Central memory CD4-positive, alpha-beta T cell (primary cell): ENCODE measurements around the gene PHRF1.

Experiments
- DNase-seq: peaks from one replicate; pipeline ENCODE4 v3.0.0; 2022

PHRF1 gene

DNA sequence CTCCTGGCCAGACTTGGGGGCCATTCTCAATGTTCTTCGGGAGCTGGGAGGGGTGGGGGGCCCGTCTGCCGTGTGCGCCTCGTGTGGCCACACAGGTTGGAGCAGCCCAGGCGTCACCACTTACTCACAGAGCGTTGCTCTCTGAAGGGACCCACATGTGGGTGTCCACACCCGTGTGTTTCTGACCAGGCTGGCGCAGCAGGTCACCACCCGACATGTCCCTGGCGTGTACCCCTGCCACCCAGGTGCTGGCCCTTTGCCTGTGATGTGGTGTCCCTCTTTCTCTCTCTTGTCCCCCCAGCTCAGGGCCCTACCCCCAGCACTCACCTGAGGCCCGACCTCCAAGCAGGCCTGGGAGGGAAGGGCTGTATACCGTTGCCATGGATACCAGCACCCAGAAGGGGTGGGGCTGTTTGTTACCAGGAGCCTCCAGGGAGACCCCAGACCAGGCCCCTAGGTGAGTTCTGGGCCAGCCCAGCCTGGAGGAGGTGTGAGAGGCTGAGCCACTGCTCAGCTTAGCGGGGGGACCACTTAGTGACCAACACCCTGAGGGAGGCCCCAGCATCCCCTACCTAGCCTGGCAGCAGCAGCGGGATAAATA, 17.1 kb upstream of the PHRF1 start:
- no peak for DNase-seq

GRCh38 chr11:559712-560304, 16.5 kb upstream of the PHRF1 start:
- DNase-seq: no peak

DNA sequence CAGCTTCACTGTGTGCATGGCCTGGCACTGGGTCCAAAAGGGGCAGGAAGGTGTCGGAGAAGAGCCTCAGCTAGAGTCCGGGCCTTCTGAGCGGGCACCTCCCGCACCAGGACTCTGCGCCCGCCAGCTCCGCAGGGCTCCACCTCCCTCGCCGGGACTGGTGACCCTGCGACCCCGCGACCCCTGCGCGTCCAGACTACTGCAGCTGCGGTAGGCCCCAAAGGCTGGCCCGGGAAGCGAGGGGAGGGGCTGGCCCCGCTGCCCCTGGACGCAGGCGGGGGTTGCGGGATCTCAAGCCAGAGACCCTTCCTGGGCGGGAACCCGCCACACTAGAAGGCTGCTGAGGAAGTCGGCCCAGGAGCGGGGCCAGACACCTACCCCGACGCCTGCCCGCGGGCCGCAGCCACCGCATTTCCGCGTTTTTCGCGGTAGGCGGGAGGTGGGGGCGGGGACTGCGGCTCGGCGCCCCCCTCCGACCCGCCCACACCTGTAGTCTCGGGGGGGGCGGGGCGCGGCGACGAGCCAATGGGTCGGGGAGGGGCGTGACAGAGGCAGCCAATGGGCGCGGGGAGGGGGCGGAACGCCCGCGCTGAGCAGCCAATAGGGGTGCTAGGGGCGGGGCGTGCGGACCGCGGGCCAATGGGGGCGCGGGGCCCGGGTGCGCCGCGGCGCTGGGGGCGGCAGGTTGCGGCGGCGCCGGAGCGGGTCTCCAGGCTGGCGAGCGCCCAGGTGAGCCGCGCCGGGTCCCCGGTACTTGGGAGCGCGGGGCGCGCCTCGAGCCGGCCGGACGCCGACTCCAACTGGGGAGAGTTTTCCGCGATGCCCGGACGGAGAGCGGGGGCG, 15.7 kb upstream of the PHRF1 start, which contains the start of the genes LMNTD2 and RASSF7:
Gene LMNTD2 (minus strand): TSS at position 434 of the 843 bp plus-strand sequence. CDS start 22 bp downstream, at position 412.
Gene RASSF7 (plus strand): TSS at position 666 of the 843 bp plus-strand sequence. CDS start 799 bp downstream, outside the sequence.
- peak; percentile 90 for DNase-seq

DNA sequence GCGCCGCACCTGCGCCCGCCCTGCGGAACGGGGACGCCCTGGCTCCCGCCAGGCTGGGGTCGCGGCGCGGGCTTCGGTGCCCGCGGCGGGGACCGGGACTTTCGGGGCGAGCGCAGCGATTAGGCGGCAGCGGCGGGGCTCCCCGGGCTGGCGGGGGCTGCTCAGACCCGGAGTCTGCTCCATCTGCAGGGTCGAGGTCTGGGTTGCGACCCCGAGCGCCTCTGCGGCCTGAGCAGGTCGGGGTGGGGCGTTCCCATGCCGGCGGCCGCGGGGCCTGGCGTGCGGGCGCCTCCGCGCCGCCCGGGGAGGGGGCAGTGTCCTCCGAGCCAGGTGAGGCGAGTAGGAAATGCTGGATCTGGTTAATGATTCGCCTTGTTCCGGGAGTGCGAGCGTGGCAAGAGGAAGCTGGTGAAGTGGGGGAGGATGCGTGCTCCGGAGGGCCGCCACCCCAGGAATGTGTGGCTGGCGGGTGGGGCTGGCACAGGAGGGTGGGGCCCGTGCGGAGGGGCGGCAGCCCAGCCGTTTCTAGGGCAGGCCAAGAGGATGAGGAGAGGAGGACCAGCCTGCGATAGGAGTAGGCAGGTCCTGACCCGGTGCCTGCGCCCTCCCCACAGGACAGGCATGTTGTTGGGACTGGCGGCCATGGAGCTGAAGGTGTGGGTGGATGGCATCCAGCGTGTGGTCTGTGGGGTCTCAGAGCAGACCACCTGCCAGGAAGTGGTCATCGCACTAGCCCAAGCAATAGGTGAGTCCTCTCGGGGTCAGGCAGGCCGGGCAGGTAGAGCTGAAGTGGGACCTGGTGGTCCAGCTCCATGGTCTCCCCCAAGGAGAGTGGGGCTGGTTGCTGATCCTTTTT, 14.9 kb upstream of the PHRF1 start:
- DNase-seq: no peak

GRCh38 chr11:562046-562645, 14.1 kb upstream of the PHRF1 start:
- no peak for DNase-seq

GRCh38 chr11:563066-563811, 13.0 kb upstream of the PHRF1 start:
- DNase-seq: no peak

DNA sequence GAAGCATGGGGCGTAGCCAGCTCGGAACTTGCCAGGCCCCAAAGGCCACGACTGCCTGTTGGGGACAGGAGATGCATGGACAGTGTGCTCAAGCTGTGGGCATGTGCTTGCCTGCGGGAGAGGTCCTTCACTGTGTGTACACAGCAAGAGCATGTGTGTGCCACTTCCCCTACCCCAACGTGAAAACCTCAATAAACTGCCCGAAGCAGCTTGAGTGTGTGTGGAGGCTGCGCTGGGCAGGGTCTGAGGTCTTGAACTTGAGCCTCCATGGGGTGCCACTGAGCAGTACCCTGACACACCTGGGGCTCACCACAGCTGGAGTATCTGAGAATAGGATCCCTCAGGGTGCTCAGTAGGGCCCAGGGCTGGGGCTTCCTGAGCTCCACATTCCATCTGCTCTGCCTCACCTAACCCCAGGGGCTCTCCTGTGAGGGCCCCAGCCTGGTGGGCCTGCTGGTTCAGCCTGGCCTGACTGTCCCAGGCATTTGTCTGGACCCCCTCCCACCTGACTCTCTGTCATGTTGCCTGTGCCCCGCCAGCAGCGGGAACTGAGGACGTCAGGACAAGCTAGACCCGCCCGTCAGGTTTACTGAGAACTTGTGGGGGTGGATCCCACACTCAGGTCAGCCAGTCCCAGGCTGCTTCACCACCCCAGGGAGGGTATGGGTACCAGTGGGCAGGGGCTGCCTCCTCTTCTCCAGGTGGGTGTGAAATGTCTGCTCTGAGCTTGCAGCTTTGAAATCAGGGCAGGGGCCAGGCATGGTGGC, 12.3 kb upstream of the PHRF1 start:
- DNase-seq: no peak

- DNase-seq: no peak
Observed at GRCh38 chr11:565921-566509, 10.3 kb upstream of the PHRF1 start.

DNA sequence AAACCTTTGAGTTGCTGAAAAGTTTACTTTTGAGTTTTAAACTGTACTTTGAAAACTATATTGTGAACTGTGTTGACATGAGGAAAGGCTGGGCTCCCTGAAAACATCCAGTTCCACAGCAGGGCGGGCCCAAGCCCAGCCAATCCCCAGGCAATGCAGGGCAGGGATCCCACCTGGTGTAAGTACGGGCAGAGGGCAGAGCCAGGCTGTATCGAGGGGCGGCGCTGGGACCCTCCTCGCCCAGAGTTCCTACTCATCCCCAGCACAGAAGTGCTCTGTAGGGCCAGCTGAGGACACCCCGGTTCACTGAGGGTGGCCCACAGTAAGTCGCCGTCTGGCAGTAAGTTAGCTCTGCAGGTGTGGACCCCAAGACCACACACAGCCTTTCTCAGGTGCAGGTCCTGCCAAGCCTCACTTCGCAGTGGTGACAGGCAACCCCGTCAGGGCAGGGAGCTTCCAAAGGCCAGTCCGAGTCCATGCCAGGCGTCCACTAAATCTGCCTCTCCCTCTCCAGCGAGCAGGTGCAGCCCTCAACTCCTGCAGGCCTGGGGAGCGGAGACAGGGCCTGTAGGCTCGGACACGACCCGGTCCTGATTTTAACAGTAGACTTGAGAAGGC, 9.2 kb upstream of the PHRF1 start:
- DNase-seq: no peak

DNA sequence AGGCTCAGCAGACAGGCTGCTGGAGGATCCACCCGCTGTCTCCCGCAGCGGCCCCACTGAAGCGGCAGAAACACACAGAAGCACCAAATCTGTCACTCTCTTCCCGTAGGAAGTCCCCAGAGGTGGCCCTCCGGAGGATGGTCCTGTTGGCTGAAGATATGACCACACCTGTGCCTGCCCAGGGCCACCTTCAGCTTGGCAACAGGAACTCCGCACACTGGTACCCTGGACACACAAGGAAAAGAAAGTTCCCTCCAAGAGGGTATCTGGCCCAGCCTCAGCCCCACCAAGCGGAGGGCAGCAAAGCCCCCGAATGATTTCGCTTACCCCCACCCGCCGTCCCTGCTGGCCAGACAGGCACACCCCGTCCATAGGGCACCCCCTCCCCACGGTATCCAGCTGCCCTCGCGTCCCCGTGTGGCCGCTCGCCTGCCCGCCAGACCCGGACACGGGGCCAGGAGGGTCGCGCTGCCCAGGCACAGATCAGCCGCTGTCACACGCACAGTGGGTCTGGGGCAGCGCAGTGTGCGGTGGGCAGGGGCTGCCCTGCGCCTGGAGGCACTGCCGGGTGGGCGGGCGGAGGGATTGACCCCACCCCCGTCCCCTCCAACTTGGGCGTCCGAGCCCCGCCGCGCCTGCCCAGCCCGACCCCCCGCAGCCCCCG, 8.5 kb upstream of the PHRF1 start:
- DNase-seq: no peak

DNA sequence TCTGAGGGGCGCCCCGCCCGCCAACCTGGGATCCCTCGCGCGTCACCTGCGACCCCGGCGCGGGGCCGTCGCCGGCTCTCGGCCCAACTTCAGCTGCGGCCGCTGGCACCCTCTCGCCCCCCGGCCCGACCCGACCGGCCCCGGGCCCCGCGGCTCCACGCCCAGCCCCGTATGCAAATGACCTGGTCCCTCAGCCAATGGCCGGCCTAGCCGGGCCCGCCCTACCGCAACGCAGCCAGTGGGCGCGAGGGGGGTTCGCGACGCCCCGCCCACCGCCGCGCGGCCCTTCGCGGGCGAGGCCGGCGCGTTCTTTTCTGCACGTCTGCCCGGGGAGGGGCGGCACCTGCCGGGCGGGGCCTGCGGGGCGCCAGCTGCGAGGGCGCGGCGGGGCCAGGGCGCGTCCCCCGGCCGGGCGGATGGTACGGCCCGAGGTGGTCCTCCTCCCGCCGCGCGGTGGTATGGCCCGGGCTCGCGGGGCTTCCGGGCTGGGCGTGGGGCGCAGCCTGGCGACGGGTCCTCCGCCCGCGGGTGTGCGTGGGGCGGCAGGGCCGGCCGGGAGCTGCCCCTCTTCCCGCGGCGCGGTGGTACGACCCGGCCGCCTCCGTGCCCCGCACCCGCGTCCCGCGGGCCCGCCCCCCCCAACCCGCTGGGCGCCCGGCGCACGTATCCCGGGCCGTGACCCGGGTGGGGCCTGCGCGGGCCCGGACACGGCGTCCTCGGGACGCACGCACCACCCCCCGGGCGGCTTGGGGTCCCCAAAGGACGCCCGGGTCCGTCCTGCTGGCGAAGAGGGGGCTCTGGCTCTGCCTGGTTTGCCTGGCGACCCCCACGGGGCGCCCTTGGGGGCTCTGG, 7.7 kb upstream of the PHRF1 start:
- DNase-seq: peak; percentile 96

DNA sequence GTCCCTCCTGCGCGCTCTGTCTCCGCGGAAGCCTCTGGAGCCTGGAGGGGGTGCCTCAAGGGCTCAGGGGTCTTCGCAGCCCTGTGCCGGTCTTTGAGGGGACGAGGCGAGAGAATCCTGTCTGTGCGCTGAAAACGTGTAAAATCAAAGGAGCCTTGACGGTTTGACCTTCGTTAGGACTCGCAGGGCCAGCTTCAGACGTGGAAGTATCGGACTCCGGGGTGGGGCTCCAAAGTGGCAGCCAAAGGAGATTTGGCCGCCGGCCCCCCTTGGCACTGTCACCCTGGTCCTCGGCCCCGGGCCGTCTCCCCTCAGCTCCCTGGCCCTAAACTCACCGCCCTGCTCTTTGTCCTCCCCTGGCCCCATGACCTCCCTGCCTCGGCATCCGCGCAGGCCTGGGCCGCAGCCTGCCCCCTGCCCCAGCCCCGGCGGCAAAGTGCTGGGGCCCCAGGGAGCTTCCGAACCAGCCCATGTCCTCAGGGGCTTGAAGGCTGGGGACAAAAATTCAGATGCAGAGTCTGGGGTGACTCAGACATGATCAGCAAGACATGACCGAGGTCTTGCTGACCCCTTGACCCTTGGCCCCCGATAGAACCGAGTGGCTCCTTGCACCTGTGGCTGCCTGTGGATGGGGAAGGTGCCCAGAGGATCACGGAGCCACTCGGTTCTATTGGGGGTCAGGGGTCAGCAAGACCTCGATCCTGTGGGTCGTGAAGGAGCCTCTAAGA, 6.9 kb upstream of the PHRF1 start:
- DNase-seq: no peak

DNA sequence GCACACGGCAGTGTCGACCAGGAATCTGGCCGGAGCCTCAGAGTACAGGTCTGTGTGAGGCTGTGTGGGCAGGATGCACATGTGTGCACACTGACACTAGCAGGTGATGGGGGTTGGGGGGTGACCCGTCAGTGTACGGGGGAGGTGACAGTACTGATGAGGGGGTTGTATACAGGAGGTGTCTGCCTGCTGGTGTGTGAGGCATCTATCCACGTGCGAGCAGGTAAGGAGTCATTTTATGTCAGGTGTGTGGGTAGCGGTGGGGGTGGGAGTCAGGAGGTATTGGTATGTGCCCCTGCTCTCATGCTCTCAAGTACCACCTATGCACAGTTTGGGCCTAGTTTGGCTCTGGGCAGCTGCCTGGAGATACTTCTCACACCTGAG, 4.5 kb upstream of the PHRF1 start:
- no peak for DNase-seq

DNA sequence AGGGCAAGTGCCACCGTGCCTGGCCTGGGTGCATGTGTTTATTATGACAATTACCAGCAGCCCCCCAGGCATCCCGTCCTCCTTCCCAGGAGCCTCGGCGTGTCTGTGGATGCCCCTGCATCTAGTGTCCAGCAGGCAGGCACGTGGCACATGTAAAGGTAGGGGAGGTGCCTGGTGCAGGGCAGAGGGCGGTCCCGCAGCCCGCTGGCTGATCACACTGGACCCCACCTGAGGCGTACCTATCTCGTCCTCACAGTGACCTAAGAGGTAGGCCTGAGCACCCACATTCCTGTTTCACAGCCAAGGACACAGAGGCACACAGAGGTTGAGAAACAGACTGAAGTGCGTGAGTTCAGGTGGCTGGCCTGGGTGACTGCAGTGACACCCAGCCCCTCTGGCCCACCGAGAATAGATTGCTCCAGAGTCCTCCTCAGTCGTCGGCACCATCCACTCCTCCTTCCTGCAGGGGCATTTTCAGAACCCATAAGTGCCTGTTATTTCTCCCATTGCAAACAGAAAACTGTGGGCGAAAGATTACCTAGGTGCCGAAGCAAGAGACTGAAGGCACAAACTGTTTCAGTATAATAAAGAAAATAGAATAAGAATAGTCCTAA, 3.0 kb upstream of the PHRF1 start:
- no peak for DNase-seq

GRCh38 chr11:574031-574570, 2.2 kb upstream of the PHRF1 start:
- DNase-seq: peak; percentile 48

DNA sequence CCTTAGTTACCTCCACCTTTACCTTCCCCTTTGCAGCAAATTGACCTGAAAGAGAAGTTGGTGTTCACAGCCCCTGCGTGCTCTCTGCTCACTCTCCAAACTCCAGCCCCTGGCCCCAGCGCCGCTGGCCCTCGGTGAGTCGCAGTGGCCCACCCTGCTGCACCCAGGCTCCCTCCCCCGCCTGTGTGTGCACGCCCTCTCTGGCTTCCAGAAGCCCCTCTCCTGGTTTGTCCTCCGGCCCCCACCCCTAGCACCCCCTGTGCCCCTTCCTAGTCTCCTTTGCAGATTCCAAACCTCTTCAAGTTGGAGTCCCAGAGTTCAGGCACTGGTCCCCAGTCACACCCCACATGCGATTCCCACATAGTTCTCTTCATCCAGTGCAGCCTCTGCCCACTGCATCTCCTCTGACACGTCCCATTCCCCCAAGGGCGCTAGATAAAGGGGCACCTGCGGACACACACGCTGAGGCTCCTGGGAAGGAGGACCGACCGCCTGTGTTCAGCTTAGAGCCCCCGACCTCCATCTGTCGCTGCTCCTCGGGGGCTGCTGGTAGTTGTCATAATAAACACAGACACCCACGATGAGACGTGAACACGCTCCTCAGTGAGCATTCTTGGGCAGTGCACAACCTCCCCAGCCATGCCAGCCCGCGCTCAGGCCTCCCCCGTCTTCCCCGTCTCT, 1.5 kb upstream of the PHRF1 start:
- DNase-seq: no peak
